HEK293T (cell line): Measurements from ENCODE around the gene NFYA.

Source experiments
- CTCF ChIA-PET: fragments of 350-600 bp; formaldehyde crosslinking; extraction: SDS; loops from one replicate; lab custom pipeline; 2021; ENCODE audit warnings: antibody characterized with exemption, inconsistent platforms; lab: Yijun Ruan, JAX
- POLR2A ChIA-PET: fragments of 350-600 bp; formaldehyde crosslinking; extraction: SDS; loops from one replicate; lab custom pipeline; 2020; ENCODE audit warnings: antibody characterized with exemption, inconsistent platforms; lab: Yijun Ruan, JAX
- DNase-seq: peaks from one replicate; pipeline ENCODE4 v3.0.0; 2012; ENCODE audit warnings: mixed read lengths; ENCODE audit errors: extremely low spot score
- ARNT ChIP-seq: fragments of 450-650 bp; IDR thresholded peaks from 2 replicates; pipeline ENCODE4 v1.6.1; 2017; ENCODE audit warnings: mild to moderate bottlenecking
- BHLHE40 ChIP-seq: fragments of 450-650 bp; IDR thresholded peaks from 2 replicates; pipeline ENCODE4 v1.6.1; 2016; ENCODE audit warnings: mild to moderate bottlenecking, moderate library complexity, borderline replicate concordance
- CTBP1 ChIP-seq: fragments of 450-650 bp; IDR thresholded peaks from 2 replicates; pipeline ENCODE4 v1.6.1; 2016; ENCODE audit warnings: borderline replicate concordance
- ELF4 ChIP-seq: fragments of 450-650 bp; IDR thresholded peaks from 2 replicates; pipeline ENCODE4 v1.6.1; 2017; ENCODE audit warnings: antibody characterized with exemption
- FOXA1 ChIP-seq: fragments of 450-650 bp; IDR thresholded peaks from 2 replicates; pipeline ENCODE4 v1.6.1; 2016; ENCODE audit warnings: mild to moderate bottlenecking
- FOXK2 ChIP-seq: fragments of 450-650 bp; IDR thresholded peaks from 2 replicates; pipeline ENCODE4 v1.6.1; 2016; ENCODE audit warnings: mild to moderate bottlenecking
- FOXM1 ChIP-seq: fragments of 450-650 bp; IDR thresholded peaks from 2 replicates; pipeline ENCODE4 v1.6.1; 2017; ENCODE audit warnings: mild to moderate bottlenecking, borderline replicate concordance
- HDGF ChIP-seq: fragments of 450-650 bp; IDR thresholded peaks from 2 replicates; pipeline ENCODE4 v1.6.1; 2017; ENCODE audit warnings: antibody characterized with exemption, borderline replicate concordance
- L3MBTL2 ChIP-seq: fragments of 450-650 bp; conservative IDR thresholded peaks from 2 replicates; pipeline ENCODE4 v1.6.1; 2016; ENCODE audit warnings: mild to moderate bottlenecking
- LEF1 ChIP-seq: fragments of 450-650 bp; IDR thresholded peaks from 2 replicates; pipeline ENCODE4 v1.6.1; 2017; ENCODE audit warnings: mild to moderate bottlenecking, borderline replicate concordance
- NFRKB ChIP-seq: fragments of 450-650 bp; IDR thresholded peaks from 2 replicates; pipeline ENCODE4 v1.6.1; 2016; ENCODE audit warnings: mild to moderate bottlenecking, moderate library complexity
- PKNOX1 ChIP-seq: fragments of 450-650 bp; IDR thresholded peaks from 2 replicates; pipeline ENCODE4 v1.6.1; 2016
- SP1 ChIP-seq: fragments of 450-650 bp; IDR thresholded peaks from 2 replicates; pipeline ENCODE4 v1.6.1; 2017
- SUZ12 ChIP-seq: fragments of 450-650 bp; IDR thresholded peaks from 2 replicates; pipeline ENCODE4 v1.6.1; 2016; ENCODE audit warnings: mild to moderate bottlenecking
- TARDBP ChIP-seq: fragments of 450-650 bp; IDR thresholded peaks from 2 replicates; pipeline ENCODE4 v1.6.1; 2016
- ZNF384 ChIP-seq: fragments of 450-650 bp; IDR thresholded peaks from 2 replicates; pipeline ENCODE4 v1.6.1; 2016

NFYA gene

GRCh38 chr6:41039060-41039998 is 33.4 kb upstream of the NFYA start, which contains the start of gene UNC5CL:
UNC5CL (minus strand) TSS chr6:41039221; CDS start chr6:41035074, 4,147 bp downstream.
- POLR2A ChIA-PET, result no interaction called here
- peak; percentile 67 for DNase-seq
- CTCF ChIA-PET, result interaction anchor here (0.5 to 1.6 kb wide), 5 partner anchors 10 to 134 kb away, joined by 3 to 11 read pairs (median 3); no protein-coding TSS in a partner anchor
- TF ChIP-seq FOXA1 (no peak), SUZ12 (no peak), TARDBP (no peak), LEF1 (no peak), ELF4 (no peak), CTBP1 (no peak), SP1 (no peak), ARNT (no peak), L3MBTL2 (no peak), BHLHE40 (no peak), PKNOX1 (no peak), FOXK2 (no peak), FOXM1 (no peak), HDGF (no peak), ZNF384 (no peak), NFRKB (no peak)

DNA sequence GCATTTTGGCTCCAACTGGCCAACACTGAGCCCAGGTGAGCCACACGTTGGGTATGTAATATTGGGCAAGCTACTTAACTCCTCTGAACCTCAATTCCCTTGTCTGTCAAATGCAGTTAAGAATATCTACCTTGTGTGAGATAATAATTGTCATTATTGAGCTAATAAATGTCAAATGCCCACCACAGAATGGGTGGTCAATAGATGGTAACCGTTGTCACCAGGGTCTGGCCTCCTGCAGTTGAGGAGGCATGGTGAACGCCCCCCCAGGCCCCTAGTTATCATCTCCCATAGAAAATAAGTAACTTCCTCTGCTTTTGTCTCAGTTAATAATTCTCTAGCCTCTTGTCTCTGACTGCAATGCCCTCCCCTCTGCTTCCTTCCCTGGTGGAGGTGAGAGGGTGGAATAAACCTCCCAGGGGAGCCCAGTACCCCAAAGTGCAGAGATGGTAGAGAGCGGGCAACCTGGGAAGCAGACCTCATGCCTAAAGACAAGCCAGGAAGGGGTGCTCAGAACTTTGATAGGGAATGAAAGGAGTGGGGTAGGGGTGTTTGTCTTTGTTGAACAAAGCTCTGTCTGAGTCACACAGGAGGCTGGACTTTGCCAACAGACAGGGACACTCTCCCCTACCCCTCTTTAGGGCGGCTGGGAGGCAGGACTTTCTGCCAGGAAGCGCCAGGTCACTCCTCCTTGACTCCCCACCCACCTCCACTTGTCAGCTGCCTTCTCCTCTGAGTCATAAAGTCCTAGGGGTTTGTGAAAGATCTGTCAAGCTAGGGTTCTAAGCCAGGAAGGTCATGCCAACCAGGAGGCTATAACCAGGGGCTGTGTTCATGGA is 32.5 kb upstream of the NFYA start:
- TF ChIP-seq L3MBTL2, result no peak
- no peak for TF ChIP-seq SP1
- no peak for TF ChIP-seq FOXA1
- no peak for TF ChIP-seq BHLHE40
- no peak for TF ChIP-seq FOXK2
- no peak for TF ChIP-seq ZNF384
- TF ChIP-seq PKNOX1, result no peak
- no peak for TF ChIP-seq HDGF
- no peak for TF ChIP-seq CTBP1
- TF ChIP-seq SUZ12, result no peak
- TF ChIP-seq NFRKB, result no peak
- TF ChIP-seq TARDBP, result no peak
- no peak for TF ChIP-seq LEF1
- DNase-seq, result no peak
- POLR2A ChIA-PET, result interaction anchor here (1.0 kb wide), 1 partner anchor 13 kb away, joined by 4 read pairs; no protein-coding TSS in a partner anchor

DNA sequence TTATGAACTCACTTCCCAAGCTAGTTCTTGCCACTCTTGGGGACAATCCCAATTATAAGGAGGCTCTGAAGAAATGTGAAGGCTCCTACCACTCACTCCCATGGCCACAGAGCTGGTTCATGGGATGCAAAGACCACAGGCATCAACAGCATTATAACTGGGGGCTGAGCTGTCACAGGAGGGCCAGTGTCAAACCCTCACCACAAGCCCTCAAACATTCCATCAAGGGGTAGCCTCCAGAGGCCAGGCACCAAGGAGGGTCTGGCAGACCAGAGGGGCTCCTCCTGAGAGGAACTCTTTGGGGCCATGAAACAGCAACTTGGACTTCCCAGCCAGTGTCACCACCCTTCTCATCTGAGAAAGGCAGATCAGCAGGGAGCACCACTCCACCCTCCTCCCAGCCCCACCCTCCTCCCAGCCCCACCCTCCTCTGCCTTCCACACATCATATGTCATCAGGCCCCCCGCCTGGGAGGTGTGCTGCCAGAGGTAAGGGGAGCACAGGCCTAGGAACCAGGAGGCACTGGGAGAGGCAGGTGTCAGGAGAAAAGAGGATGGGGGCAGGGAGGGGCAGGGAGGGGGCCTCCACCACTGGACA is 31.7 kb upstream of the NFYA start:
- no peak for TF ChIP-seq FOXK2
- no peak for TF ChIP-seq ELF4
- TF ChIP-seq HDGF, result no peak
- no peak for TF ChIP-seq ZNF384
- no peak for TF ChIP-seq SP1
- TF ChIP-seq L3MBTL2, result no peak
- TF ChIP-seq ARNT, result no peak
- TF ChIP-seq FOXM1, result no peak
- no peak for TF ChIP-seq TARDBP
- TF ChIP-seq SUZ12, result no peak
- TF ChIP-seq NFRKB, result no peak
- no peak for TF ChIP-seq PKNOX1
- TF ChIP-seq FOXA1, result no peak
- TF ChIP-seq BHLHE40, result no peak
- no peak for TF ChIP-seq CTBP1
- TF ChIP-seq LEF1, result no peak

More for the DNA sequence above, 32.5 kb upstream of the NFYA start:
- CTCF ChIA-PET, result interaction anchor here (0.6 to 1.6 kb wide), 5 partner anchors 9 to 23 kb away, joined by 3 to 11 read pairs (median 3); no protein-coding TSS in a partner anchor

DNA sequence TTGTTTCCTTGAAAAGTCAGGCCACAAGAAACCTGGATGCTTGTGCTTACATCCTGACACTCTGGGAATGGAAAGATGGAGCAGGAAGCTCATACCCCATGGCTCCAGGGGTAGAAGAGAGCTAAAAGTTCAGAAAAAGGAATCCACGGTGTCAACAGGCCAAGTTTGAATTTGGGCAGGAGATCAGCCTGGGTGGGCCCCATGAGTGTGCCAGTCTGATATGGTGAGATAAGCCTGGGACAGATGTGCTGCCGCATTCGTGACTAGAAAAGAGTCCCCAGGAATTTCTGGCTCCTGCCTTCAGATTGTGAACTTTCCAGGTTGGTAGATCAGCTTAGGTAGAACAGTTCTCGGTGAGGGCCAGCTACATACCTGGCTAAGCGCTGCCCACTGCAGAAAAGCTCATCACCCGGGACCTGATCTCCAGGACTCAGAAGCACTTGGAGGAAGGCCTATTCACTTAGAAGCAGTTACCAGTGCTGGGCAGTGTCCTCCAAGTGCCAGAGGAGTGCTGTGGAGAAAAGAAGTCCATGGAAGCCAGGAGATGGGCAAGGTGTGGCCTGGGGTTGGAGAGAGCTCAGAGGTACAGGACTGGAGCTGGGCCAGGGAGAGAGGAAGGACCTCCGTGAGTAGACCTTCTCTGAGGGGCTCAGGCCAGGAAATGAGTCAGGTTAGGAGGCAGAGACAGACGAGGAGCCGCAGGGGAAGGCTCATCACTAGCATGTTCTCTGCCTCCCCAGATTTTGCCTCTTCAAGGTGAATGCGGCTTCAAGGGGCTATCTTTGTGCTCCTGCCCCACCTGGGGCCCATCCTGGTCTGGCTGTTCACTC is 30.3 kb upstream of the NFYA start, which contains the start of gene TSPO2:
Gene TSPO2, plus strand, starts transcription at position 242 of the 830 bp plus-strand sequence. Its CDS starts 519 bp downstream, at position 761.
- TF ChIP-seq L3MBTL2 (no peak), FOXK2 (no peak), ELF4 (no peak), NFRKB (no peak), ZNF384 (no peak), FOXA1 (no peak), ARNT (no peak), HDGF (no peak), PKNOX1 (no peak), SUZ12 (no peak), CTBP1 (no peak), BHLHE40 (no peak), TARDBP (no peak), LEF1 (no peak), SP1 (no peak), FOXM1 (no peak)
- DNase-seq, result no peak
- ChIA-PET POLR2A (interaction anchor here (1.5 kb wide), 1 partner anchor 30 kb away, joined by 4 read pairs; the partner anchor contains the start of genes NFYA and OARD1), CTCF (no interaction called here)

More for the DNA sequence above, 31.7 kb upstream of the NFYA start:
- no peak for DNase-seq
- ChIA-PET CTCF (interaction anchor here (1.4 to 1.6 kb wide), 2 partner anchors 8 to 15 kb away, joined by 3 read pairs; no protein-coding TSS in a partner anchor), POLR2A (interaction anchor here (1.0 kb wide), 1 partner anchor 13 kb away, joined by 4 read pairs; no protein-coding TSS in a partner anchor)
